GM21447 (cell line): ENCODE results near the gene CLK2.

Source experiments
- ATAC-seq: cut with Tn5 transposase; IDR thresholded peaks from one replicate; pipeline ENCODE4 v1.9.1; 2021; ENCODE audit not compliant: unreplicated experiment

Gene CLK2

DNA sequence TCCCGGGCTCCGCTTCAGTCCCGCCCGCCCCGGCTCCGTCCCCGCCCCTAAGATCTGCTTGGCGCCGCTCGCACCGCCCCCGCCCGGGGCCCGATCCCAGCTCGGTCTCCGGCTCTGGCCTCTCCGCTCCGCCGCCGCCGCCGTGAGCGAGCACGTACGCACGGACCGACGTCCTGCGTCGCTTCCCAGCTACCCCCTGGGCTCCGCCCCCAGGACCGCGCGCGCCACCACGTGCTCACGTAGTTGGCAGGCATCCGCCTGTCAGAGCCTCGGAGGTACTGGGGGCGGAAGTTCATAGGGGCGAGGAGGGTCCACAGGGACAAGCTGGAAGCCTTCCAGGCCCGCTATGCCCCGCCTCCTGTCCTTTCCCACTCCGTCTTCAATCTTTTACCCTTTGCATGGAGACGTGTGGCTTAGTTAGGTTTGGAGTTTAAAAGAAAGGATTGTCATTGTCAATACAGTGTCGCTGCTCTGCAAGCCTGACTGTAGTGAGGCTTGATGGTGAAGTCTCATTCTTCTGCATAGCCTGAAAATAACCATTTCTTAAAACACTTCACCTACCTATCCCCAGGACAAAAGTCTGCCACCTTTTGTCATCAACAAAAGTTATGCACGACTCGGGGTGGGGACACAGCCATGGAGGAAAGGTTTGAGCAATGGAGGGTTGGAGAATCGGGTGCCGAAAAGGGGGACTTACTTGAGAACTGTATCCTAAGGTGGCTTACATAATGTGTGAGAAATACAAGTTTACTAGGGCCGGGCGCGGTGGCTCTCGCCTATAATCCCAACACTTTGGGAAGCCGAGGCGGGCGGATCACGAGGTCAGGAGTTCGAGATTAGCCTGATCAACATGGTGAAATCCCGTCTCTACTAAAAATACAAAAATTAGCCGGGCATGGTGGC is at the start of gene CLK2:
Gene CLK2, minus strand, starts transcription at position 162 of the 903 bp plus-strand sequence. CDS start 2,527 bp downstream, outside the sequence.
- ATAC-seq, result peak; percentile 71

DNA sequence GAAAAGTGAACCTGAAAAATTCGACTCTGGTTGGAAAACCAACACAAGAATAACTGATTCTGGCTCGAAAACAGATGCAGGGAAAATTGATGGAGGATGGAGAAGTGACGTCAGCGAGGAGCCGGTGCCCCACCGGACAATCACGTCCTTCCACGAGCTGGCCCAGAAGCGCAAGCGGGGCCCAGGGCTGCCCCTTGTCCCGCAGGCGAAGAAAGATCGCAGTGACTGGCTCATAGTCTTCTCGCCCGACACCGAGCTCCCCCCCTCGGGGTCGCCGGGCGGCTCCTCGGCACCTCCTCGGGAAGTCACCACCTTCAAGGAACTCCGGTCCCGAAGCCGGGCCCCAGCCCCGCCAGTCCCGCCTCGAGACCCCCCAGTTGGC is 49.3 kb upstream of the CLK2 start:
- no peak for ATAC-seq

- ATAC-seq, result no peak
Observed at GRCh38 chr1:155321639-155322503, 48.6 kb upstream of the CLK2 start.

DNA sequence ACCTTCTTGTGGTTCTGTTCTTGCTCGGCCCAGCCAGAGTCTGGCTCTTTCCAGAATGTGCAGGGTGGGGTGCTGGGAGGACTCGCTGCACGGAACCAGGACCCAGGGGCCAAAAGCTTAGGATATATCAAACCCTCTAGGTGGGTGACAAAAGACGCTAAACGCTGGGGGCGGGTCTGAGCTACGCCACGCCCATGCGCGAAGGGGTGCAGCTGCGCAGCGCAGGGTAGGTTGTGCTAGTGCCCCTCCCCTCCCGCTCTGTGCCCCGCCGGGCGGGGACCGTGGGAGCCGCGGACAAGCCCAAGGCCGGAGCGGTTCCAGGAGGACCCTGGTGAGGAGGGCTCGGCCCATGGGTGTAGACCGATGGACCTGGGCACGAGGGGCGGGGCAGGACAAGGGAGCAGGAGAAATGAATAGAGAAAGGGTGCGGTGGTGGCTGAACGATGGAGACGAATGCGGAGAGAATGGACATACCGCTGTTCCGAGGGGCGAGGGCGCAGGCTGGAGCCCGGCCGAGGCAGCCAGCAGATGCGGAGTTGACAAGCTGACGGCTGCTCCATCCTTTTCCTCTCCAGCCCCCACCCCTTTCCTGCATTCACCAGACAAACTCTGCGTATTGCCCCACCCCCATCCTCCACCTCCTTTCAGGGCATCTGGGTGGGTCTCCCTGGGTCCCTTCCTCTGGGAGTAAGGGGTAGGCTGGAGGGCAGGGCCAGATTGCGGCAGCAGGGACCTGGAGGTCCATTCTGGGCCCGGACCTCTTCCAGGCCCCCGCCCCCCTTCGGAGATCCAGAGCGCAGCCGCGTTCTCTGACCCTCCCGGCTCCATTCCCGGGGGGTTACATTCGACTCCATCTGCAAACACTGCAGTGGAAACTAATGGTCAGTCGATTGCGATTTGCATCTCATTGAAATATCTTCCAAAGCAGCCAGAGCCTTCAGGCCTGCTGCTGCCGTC is 47.6 kb upstream of the CLK2 start, which contains the start of gene RUSC1:
Gene RUSC1, plus strand, starts transcription at position 234 of the 957 bp plus-strand sequence. CDS start 880 bp downstream, outside the sequence.
- no peak for ATAC-seq

DNA sequence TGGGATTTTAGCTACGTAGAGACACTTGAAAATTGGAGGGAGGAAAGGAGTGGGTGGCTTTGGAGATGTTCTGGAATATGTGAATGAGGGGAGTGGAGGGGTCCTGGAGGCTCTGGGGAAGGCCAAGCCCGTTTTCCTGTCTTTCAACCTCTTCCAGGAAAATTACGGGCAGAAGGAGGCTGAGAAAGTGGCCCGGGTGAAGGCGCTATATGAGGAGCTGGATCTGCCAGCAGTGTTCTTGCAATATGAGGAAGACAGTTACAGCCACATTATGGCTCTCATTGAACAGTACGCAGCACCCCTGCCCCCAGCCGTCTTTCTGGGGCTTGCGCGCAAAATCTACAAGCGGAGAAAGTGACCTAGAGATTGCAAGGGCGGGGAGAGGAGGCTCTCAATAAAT is 46.9 kb upstream of the CLK2 start:
- no peak for ATAC-seq

DNA sequence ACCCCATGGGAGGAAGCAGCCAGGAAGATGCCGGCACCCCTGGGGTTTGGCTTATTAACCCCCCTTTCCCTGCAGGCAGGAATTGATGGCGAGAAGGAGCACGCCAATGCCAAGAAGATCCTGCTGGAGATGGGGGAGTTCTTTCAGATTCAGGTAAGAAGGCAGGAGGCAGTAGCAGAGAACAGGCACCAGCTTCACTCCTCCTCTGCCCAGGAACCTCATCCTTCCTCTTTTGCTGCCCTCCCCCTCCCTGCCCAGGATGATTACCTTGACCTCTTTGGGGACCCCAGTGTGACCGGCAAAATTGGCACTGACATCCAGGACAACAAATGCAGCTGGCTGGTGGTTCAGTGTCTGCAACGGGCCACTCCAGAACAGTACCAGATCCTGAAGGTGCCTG is 46.2 kb upstream of the CLK2 start:
- no peak for ATAC-seq

GRCh38 chr1:155318082-155318481 is 44.8 kb upstream of the CLK2 start:
- ATAC-seq, result no peak

GRCh38 chr1:155316922-155317321 is 43.6 kb upstream of the CLK2 start:
- no peak for ATAC-seq

- ATAC-seq, result no peak
Observed at GRCh38 chr1:155313261-155313660, 40.0 kb upstream of the CLK2 start.

GRCh38 chr1:155309423-155310021 is 36.2 kb upstream of the CLK2 start:
- ATAC-seq, result no peak

GRCh38 chr1:155308493-155309422 is 35.5 kb upstream of the CLK2 start, which contains the start of gene FDPS:
TSS of gene FDPS (plus strand) at chr1:155308866. CDS start at chr1:155309790, 924 bp downstream.
- peak; percentile 94 for ATAC-seq

GRCh38 chr1:155307247-155307740 is 34.0 kb upstream of the CLK2 start:
- ATAC-seq, result no peak

- no peak for ATAC-seq
Observed at GRCh38 chr1:155305881-155306391, 32.6 kb upstream of the CLK2 start.

DNA sequence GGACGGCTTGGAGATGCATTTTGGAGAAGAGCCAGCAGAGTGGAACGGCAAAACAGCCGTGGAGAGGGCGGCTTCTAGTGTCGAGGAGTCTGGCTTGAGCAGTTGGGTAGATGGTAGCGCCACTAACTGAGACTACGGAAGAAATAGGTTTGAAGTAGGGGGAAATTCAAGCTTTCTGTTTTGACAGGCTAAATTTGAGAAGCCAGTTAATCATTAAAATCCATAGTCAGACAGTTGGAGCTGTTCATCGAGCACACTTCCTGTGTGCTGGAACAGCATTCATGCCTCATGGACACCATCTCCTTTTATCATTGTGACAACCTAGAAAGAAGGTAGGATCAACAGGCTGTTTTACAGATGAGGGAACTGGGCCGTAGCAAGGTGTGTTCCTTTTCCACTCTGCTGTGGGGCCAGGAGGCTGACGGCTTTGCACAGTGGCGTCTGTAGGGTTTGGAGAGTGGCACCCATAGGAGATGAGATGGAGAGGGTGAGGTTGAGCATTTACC is 31.3 kb upstream of the CLK2 start:
- no peak for ATAC-seq

DNA sequence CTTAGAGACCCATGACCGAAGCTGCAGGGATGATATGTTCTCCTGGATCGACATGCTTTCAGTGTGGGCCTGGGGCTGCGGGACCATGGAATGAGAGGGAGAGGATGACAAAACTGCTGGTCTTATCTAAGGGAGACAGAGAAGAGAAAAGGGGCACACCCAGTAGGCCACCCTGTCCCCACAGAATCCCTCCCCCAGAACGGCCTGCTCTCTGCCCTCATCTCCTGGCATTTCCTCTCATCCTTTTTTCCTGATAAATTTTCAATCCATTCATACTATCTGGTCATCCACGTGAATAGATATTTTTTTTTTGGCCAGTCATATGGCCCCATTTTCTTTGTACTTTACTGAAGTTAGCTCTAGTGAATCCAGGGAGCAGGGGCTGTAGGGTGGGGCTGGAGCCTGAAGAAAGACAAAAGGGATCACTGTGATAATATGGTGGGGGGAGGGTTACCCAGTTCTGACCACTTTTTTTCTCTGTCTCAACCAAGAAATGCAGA is 28.1 kb upstream of the CLK2 start, which contains the start of gene PKLR:
Gene PKLR, minus strand, starts transcription at position 97 of the 500 bp plus-strand sequence. Its CDS starts 43 bp downstream, at position 54.
- no peak for ATAC-seq

DNA sequence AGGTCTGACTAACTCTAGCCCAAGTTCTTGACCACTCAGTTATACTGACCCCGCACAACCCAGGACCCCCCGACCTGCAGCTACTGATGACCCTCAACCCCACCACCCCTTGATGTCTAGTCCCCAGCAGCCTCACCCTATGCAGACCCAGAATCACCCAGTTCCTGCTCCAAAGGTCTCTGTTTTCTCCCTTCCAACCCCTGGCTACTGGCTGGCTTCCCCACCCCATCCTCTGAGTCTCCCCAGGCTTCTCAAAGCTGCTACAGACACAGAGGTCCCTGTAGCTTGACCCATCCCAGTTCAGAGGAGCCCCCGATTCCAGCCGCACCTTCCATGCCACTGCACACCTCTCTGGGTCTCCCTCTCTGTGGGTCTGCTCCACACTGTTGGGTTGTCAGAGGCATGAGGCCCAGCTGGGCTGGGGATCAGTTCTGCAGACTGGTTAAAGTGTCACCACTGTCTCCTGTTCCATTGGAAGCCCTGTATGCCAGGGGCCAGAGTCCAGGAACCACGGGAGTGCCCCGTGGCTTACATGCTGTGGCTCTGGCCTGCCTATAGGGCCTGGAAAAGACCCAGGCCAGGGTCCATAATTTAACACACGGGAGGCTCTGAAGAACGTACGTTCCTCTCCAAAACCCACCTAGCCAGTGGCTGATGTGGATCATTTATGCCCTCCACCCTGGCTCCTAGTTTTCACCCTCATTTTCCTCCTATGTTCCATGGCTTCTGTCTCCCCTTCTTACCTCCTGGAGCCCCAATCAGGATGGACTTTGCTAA is 27.4 kb upstream of the CLK2 start:
- ATAC-seq, result no peak

DNA sequence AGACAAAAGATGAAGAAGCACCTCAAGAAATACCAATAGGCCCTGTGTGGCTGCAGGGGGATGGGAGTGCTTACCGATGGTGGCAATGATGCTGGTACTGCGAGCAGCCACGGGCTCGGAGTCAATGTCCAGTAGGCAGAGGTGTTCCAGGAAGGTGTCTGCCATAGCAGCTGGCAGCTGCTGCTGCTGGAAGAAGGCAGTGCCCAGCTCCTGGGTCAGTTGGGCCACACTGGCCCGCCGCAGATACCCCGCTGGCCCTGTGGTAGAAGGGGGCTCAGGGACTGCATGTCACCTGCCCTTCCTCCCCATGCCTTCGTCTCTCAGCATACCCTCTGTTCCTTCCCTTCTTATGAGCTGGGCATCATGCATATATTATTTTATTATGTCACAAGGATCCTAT is 26.7 kb upstream of the CLK2 start:
- ATAC-seq, result no peak
